GM12878 (cell line): Measurements from ENCODE around the gene EPAS1. TPM values are rescaled to one million over a fixed set of nuclear protein-coding genes. Genes with fewer than 3 reads are reported as not detected.

Experiments
- ATAC-seq: fragments of 200-7000 bp; cut with Tn5 transposase; 3 replicates; pipeline ENCODE4 v1.9.1; 2020; ENCODE audit warnings: mild to moderate bottlenecking, moderate library complexity
- BruUV-seq: library from RNA; stranded (reverse); fragments of 400-500 nt; replicated peaks from 2 replicates; lab custom pipeline; 2021; lab: Mats Ljungman, UMichigan
- CTCF ChIA-PET: fragments of 300-600 bp; sonication (Branson Sonifier 250); formaldehyde crosslinking; extraction: SDS; loops from one replicate; lab custom pipeline; 2021; ENCODE audit warnings: inconsistent platforms; lab: Yijun Ruan, JAX
- POLR2A ChIA-PET: fragments of 350-600 bp; formaldehyde crosslinking; extraction: SDS; loops from one replicate; lab custom pipeline; 2021; ENCODE audit warnings: inconsistent platforms; lab: Charles Lee
- RAD21 ChIA-PET: fragments of 300-600 bp; sonication (Branson Sonifier 250); formaldehyde crosslinking; loops from one replicate; lab custom pipeline; 2023; ENCODE audit warnings: antibody characterized with exemption; ENCODE audit not compliant: unreplicated experiment; lab: Charles Lee
- SMC1A ChIA-PET: fragments of 300-600 bp; sonication (Branson Sonifier 250); formaldehyde crosslinking; loops from one replicate; lab custom pipeline; 2023; ENCODE audit not compliant: unreplicated experiment, uncharacterized antibody; lab: Charles Lee
- DNase-seq: peaks from one replicate; pipeline ENCODE4 v3.0.0-alpha.2; 2011; ENCODE audit warnings: low read depth, low spot score
- FAIRE-seq: peaks from 3 replicates; lab custom pipeline; 2011; peaks lifted over from hg19 to GRCh38; lab: Jason Lieb, UNC
- H2AFZ ChIP-seq: 2 replicates; pipeline ENCODE4 v1.6.0; 2011; ENCODE audit warnings: low read depth, low read length, control low read depth; ENCODE audit not compliant: control insufficient read depth
- H3K27ac ChIP-seq: 2 replicates; pipeline ENCODE4 v1.5.1; 2011; ENCODE audit warnings: control low read depth; ENCODE audit not compliant: control insufficient read depth, insufficient read depth
- H3K27me3 ChIP-seq, 2 experiments: replicated peaks in 1 of 2; 2 replicates each; pipeline versions ENCODE4 v1.6.0 to v1.6.1; 2011; ENCODE audit warnings: low read length in 1 of 2; ENCODE audit not compliant: control insufficient read depth in 2 of 2, insufficient read depth in 2 of 2
- H3K36me3 ChIP-seq, 2 experiments: 2 replicates each; pipeline ENCODE4 v1.5.1; 2011; ENCODE audit warnings: low read length in 1 of 2; ENCODE audit not compliant: control insufficient read depth in 2 of 2, insufficient read depth in 2 of 2
- H3K4me1 ChIP-seq: 2 replicates; pipeline ENCODE4 v1.6.1; 2011; ENCODE audit warnings: mild to moderate bottlenecking, low read length, moderate library complexity, mixed read lengths; ENCODE audit not compliant: control insufficient read depth, insufficient read depth
- H3K4me2 ChIP-seq: 2 replicates; pipeline ENCODE4 v1.6.0; 2011; ENCODE audit warnings: control low read depth; ENCODE audit not compliant: control insufficient read depth, insufficient read depth
- H3K4me3 ChIP-seq: fragments of 200-600 bp; sonication (generic); 2 replicates; pipeline ENCODE4 v1.5.1; 2016
- H3K79me2 ChIP-seq: 2 replicates; pipeline ENCODE4 v1.6.0; 2011; ENCODE audit warnings: low read length; ENCODE audit not compliant: control insufficient read depth, insufficient read depth
- H3K9ac ChIP-seq: 2 replicates; pipeline ENCODE4 v1.8.0; 2011; ENCODE audit warnings: low read length, control low read depth, mixed read lengths; ENCODE audit not compliant: control insufficient read depth, insufficient read depth
- H3K9me3 ChIP-seq: replicated peaks from 3 replicates; pipeline ENCODE4 v1.5.1; 2011; ENCODE audit warnings: mild to moderate bottlenecking, low read length; ENCODE audit not compliant: control insufficient read depth, insufficient read depth
- H4K20me1 ChIP-seq: 2 replicates; pipeline ENCODE4 v1.6.0; 2011; ENCODE audit not compliant: control insufficient read depth, insufficient read depth
- CHD4 ChIP-seq: fragments of 200-600 bp; sonication (generic); IDR thresholded peaks from 2 replicates; pipeline ENCODE4 v1.6.1; 2016; ENCODE audit warnings: mild to moderate bottlenecking
- FOS ChIP-seq: IDR thresholded peaks from 3 replicates; pipeline ENCODE4 v1.6.1; 2011; ENCODE audit warnings: borderline replicate concordance; ENCODE audit not compliant: insufficient read length; ENCODE audit errors: extremely low read depth
- HCFC1 ChIP-seq: fragments of 150-350 bp; IDR thresholded peaks from 2 replicates; pipeline ENCODE4 v1.6.1; 2014; ENCODE audit warnings: low read length
- JUND ChIP-seq: IDR thresholded peaks from 2 replicates; pipeline ENCODE4 v1.6.1; 2012; ENCODE audit warnings: low read depth, mild to moderate bottlenecking, low read length, improper control_type of control experiment, moderate library complexity
- MYC ChIP-seq: IDR thresholded peaks from 2 replicates; pipeline ENCODE4 v1.6.1; 2011; ENCODE audit warnings: mild to moderate bottlenecking, low read length, moderate library complexity, inconsistent platforms; ENCODE audit not compliant: insufficient read depth, insufficient replicate concordance, insufficient read length, severe bottlenecking
- PML ChIP-seq: IDR thresholded peaks from 2 replicates; pipeline ENCODE4 v1.6.1; 2012; ENCODE audit warnings: low read length, inconsistent platforms
- POU2F2 ChIP-seq: IDR thresholded peaks from 3 replicates; pipeline ENCODE4 v1.6.1; 2011; ENCODE audit warnings: low read depth, mild to moderate bottlenecking, low read length, borderline replicate concordance
- RUNX3 ChIP-seq: IDR thresholded peaks from 2 replicates; pipeline ENCODE4 v1.6.1; 2012; ENCODE audit warnings: low read length, inconsistent platforms
- TBL1XR1 ChIP-seq: IDR thresholded peaks from 2 replicates; pipeline ENCODE4 v1.6.1; 2012; ENCODE audit warnings: low read depth, low read length, improper control_type of control experiment
- WGBS: methylation state at CpG from one replicate; pipeline ENCODE4 v1.1.6; 2016; ENCODE audit warnings: low lambda C conversion rate; ENCODE audit not compliant: insufficient replicate concordance, insufficient coverage; ENCODE audit errors: missing lambda C conversion rate; 5-methylcytosine and 5-hydroxymethylcytosine counted together
- in situ Hi-C: fragments of 300-500 bp; cut with MboI; formaldehyde crosslinking; loops from 9 replicates; pipeline ENCODE4 v1.14.3; 2018; ENCODE audit warnings: mixed read lengths
- intact Hi-C: fragments of 100-400 bp; cut with micrococcal nuclease; formaldehyde crosslinking; loops from one replicate; pipeline ENCODE4 v1.14.2; 2022; ENCODE audit not compliant: unreplicated experiment
- polyA plus RNA-seq, 11 experiments: library from polyadenylated mRNA; depleted of rRNA in 4 of 11; unstranded in 6 of 11; stranded (reverse) in 5 of 11; fragments of >200 nt; fragmentation: Nextera tagmentation in 4 of 11; fragmentation: Illumina TruSeq in 1 of 11; extraction: Ambion mirVana in 4 of 11; extraction: Trizol in 1 of 11; gene quantifications; 1 replicate in 1 of 11; 2 replicates in 10 of 11; pipeline versions ENCODE4 v1.2.1 to v1.2.3, GENCODE V29; 2011 to 2016; ENCODE audit warnings: inconsistent platforms in 2 of 11, missing spikeins in 2 of 11, low read depth in 1 of 11
- total RNA-seq, 4 experiments: library from RNA; depleted of rRNA in 3 of 4; stranded (reverse); fragments of >200 nt in 3 of 4; fragmentation: Illumina TruSeq in 1 of 4; extraction: Trizol in 1 of 4; gene quantifications; 2 replicates each; pipeline versions ENCODE4 v1.2.1 to v1.2.3, GENCODE V29; 2013 to 2021
- TF ChIP-seq, protein P1 (sequence below): fragments of 450-650 bp; IDR thresholded peaks from 2 replicates; pipeline ENCODE4 v1.6.1; 2018; ENCODE audit warnings: borderline replicate concordance, mild to moderate bottlenecking; ENCODE audit not compliant: partially characterized antibody

The EPAS1 gene
- total and polyA plus RNA-seq, 10 of the 15 experiments (the other 5 are each of a cell fraction or from before 2014, with no cell fraction given): 0.11 to 22.0 (median 1.3) TPM; not detected in 1

DNA sequence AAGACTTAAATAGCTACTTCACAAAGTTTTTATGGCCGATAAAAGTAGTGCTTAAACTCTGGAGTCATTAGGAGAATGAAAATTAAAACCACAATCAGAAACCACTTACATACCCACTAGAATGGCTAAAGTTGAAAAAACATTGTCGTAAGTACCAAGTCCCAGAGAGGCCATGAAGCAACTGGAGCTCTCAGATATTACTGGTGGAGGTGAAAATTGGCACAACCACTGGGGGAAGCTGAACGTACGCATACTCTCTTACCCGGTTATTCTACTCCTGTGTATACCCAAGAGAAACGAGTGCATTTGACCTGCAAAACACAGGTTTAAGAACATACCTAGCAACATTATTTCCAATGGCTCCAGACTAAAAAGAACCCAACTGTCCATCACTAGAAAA is 105.7 kb downstream of the EPAS1 start:
- no TSS peak for BruUV-seq
- H3K79me2 ChIP-seq: no peaks in the 10 kb centered on the region

DNA sequence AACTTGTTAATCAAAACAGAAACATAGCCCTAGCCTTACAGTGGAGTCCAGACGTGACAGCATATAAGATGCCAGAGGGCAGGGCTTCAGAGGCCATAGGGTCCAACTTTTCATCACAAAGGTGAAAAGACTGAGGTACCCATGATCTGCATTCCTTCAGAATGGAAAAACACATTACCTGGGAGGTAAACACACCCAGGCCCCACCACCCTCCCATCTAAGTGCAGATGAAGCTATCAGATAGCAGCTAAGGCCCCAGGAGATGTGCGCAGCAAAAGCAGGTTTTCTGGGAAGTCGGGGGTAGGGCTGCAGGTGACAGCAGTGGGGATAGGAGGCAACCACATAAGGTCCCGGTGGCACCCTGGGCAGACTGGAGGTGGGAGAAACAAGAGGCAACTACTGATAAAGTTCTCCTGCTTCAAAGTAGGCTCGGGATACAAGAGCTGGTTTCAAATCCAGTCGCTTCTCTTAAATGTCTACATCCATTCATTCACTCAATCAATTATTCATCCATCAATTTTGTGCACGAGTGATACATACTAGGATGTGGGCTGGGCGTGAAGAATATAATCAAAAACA is 107.1 kb downstream of the EPAS1 start:
- 14% methylated on average over 8 of the region's 8 CpGs for WGBS
- FAIRE-seq: no peak
- ChIA-PET SMC1A (no interaction called here), CTCF (interaction anchor here (1.0 kb wide), 2 partner anchors 9 to 11 kb away, joined by 3 to 4 read pairs; no protein-coding TSS in a partner anchor), POLR2A (no interaction called here), RAD21 (no interaction called here)
- ATAC-seq: no peak
- H3K9me3 ChIP-seq: no peaks in the 10 kb centered on the region
- intact Hi-C loops: no loop called here
- no peak overlapping the region for H3K27ac ChIP-seq
- no peaks in the 10 kb centered on the region for H3K4me1 ChIP-seq
- H3K9ac ChIP-seq: no peak overlapping the region
- H2AFZ ChIP-seq: no peak overlapping the region
- no peaks in the 10 kb centered on the region; a peak in 1 of 4 replicates for H3K27me3 ChIP-seq
- H4K20me1 ChIP-seq: no peaks in the 10 kb centered on the region
- DNase-seq: no peak
- BruUV-seq: no TSS peak
- in situ Hi-C loops: no loop called here
- no peaks in the 10 kb centered on the region for H3K36me3 ChIP-seq
- H3K4me2 ChIP-seq: no peak overlapping the region
- no peak overlapping the region for H3K4me3 ChIP-seq
- no peaks in the 10 kb centered on the region for H3K79me2 ChIP-seq
- no peak for TF ChIP-seq FOS
- TF ChIP-seq PML: no peak
- no peak for TF ChIP-seq MYC
- TF ChIP-seq POU2F2: no peak
- TF ChIP-seq, protein P1, sequence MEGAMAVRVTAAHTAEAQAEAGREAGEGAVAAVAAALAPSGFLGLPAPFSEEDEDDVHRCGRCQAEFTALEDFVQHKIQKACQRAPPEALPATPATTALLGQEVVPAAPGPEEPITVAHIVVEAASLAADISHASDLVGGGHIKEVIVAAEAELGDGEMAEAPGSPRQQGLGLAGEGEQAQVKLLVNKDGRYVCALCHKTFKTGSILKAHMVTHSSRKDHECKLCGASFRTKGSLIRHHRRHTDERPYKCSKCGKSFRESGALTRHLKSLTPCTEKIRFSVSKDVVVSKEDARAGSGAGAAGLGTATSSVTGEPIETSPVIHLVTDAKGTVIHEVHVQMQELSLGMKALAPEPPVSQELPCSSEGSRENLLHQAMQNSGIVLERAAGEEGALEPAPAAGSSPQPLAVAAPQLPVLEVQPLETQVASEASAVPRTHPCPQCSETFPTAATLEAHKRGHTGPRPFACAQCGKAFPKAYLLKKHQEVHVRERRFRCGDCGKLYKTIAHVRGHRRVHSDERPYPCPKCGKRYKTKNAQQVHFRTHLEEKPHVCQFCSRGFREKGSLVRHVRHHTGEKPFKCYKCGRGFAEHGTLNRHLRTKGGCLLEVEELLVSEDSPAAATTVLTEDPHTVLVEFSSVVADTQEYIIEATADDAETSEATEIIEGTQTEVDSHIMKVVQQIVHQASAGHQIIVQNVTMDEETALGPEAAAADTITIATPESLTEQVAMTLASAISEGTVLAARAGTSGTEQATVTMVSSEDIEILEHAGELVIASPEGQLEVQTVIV: no peak
- TF ChIP-seq JUND: no peak
- TF ChIP-seq RUNX3: no peak
- TF ChIP-seq TBL1XR1: no peak

More for the DNA sequence above, 105.7 kb downstream of the EPAS1 start:
- no peaks in the 10 kb centered on the region for H3K36me3 ChIP-seq
- no peak for TF ChIP-seq CHD4
- no peak for TF ChIP-seq HCFC1
- no peak overlapping the region for H3K9ac ChIP-seq
- H3K4me3 ChIP-seq: no peak overlapping the region
- ChIA-PET CTCF (no interaction called here), SMC1A (no interaction called here), RAD21 (no interaction called here), POLR2A (no interaction called here)
- no peaks in the 10 kb centered on the region for H3K4me1 ChIP-seq
- no peak for ATAC-seq
- H3K4me2 ChIP-seq: no peak overlapping the region
- H4K20me1 ChIP-seq: no peaks in the 10 kb centered on the region
- no peak for FAIRE-seq
- 49% methylated on average over 6 of the region's 6 CpGs for WGBS
- no peak overlapping the region for H3K27ac ChIP-seq
- intact Hi-C loops (no loop called here), in situ Hi-C loops (no loop called here)
- H3K9me3 ChIP-seq: no peaks in the 10 kb centered on the region
- no peak for DNase-seq
- H3K27me3 ChIP-seq: peaks cover 0 to 2% of the 10 kb centered on the region in 2 experiments; a peak in 1 of 4 replicates
- no peak overlapping the region for H2AFZ ChIP-seq
